Upper lobe of left lung (tissue), 4 donors: ENCODE measurements around the gene NAGS.
A peak's percentile ranks its signal among the peaks of the same experiment; 100 is the strongest.

Experiments
- CTCF ChIP-seq, 6 experiments: fragments of 450-650 bp in 4 of 6; fragments of 200-600 bp in 2 of 6; sonication (generic) in 2 of 6; IDR thresholded peaks; one replicate each; pipeline ENCODE4 v1.5.1; 2016 to 2019; ENCODE audit warnings: antibody characterized with exemption in 6 of 6
- POLR2A ChIP-seq, 4 donors: fragments of 450-650 bp; IDR thresholded peaks; one replicate each; pipeline ENCODE4 v1.5.1; 2016 to 2017; ENCODE audit warnings: antibody characterized with exemption in 4 of 4, mild to moderate bottlenecking in 2 of 4

GRCh38 chr17:44006598-44007345 is 2.4 kb downstream of the NAGS start:
- TF ChIP-seq CTCF (IDR thresholded peaks at IDR 0.05) (peak in 4 of 6 experiments; percentile 28 to 70 (median 49)), POLR2A (IDR thresholded peaks at IDR 0.05) (peak in 2 of 4 donors; percentile 47 to 55)
